Common myeloid progenitor, CD34-positive (primary cell): ENCODE measurements around the gene ATP8A2.

ENCODE experiments used
- CTCF ChIA-PET: fragments of 350-600 bp; sonication (Branson Sonifier 250); formaldehyde crosslinking; loops from one replicate; lab custom pipeline; 2021; ENCODE audit warnings: antibody characterized with exemption; lab: Charles Lee
- POLR2A ChIA-PET: fragments of 350-600 bp; sonication (Branson Sonifier 250); formaldehyde crosslinking; loops from one replicate; lab custom pipeline; 2021; ENCODE audit warnings: antibody characterized with exemption; lab: Charles Lee
- DNase-seq, 3 donors: peaks; one replicate each; pipeline versions ENCODE4 v3.0.0 to v3.0.0-alpha.2; 2013
- H3K27ac ChIP-seq, 2 experiments: 1 replicate in 1 of 2; 2 replicates in 1 of 2; pipeline ENCODE4 v1.7.0; 2013; ENCODE audit warnings: inconsistent platforms in 2 of 2, low read length in 2 of 2, mild to moderate bottlenecking in 2 of 2, low read depth in 1 of 2, moderate library complexity in 1 of 2; ENCODE audit not compliant: severe bottlenecking in 2 of 2, insufficient read depth in 1 of 2, poor library complexity in 1 of 2
- H3K27me3 ChIP-seq, 5 experiments: replicated peaks in 2 of 5; 1 replicate in 3 of 5; 2 replicates in 2 of 5; pipeline versions ENCODE4 v1.6.1 to v1.7.0; 2013; ENCODE audit warnings: low read length in 4 of 5, mild to moderate bottlenecking in 2 of 5, moderate library complexity in 2 of 5, inconsistent platforms in 1 of 5; ENCODE audit not compliant: insufficient read depth in 5 of 5, control insufficient read depth in 4 of 5
- H3K36me3 ChIP-seq, 4 experiments: 1 replicate in 2 of 4; 2 replicates in 2 of 4; pipeline versions ENCODE4 v1.6.1 to v1.7.0; 2013; ENCODE audit warnings: low read length in 3 of 4, control low read depth in 1 of 4, mild to moderate bottlenecking in 1 of 4; ENCODE audit not compliant: control insufficient read depth in 4 of 4, insufficient read depth in 4 of 4
- H3K4me1 ChIP-seq, 4 experiments: 1 replicate in 3 of 4; 2 replicates in 1 of 4; pipeline versions ENCODE4 v1.6.1 to v1.7.1; 2013; ENCODE audit warnings: low read length in 3 of 4, mild to moderate bottlenecking in 3 of 4, control low read depth in 1 of 4, inconsistent platforms in 1 of 4, moderate library complexity in 1 of 4; ENCODE audit not compliant: control insufficient read depth in 4 of 4, insufficient read depth in 4 of 4; ENCODE audit errors: control extremely low read depth in 1 of 4
- H3K4me3 ChIP-seq, 7 experiments: 1 replicate in 4 of 7; 2 replicates in 3 of 7; pipeline versions ENCODE4 v1.5.1 to v1.7.0; 2013; ENCODE audit warnings: mild to moderate bottlenecking in 7 of 7, low read length in 6 of 7, moderate library complexity in 6 of 7, inconsistent platforms in 2 of 7, low read depth in 2 of 7, control low read depth in 1 of 7; ENCODE audit not compliant: insufficient read depth in 4 of 7, control insufficient read depth in 1 of 7; ENCODE audit errors: extremely low read depth in 1 of 7
- H3K9me3 ChIP-seq, 5 experiments: 1 replicate in 4 of 5; 2 replicates in 1 of 5; pipeline versions ENCODE4 v1.6.1 to v1.7.1; 2013; ENCODE audit warnings: low read length in 4 of 5, mild to moderate bottlenecking in 2 of 5, inconsistent platforms in 1 of 5, low read depth in 1 of 5, moderate library complexity in 1 of 5; ENCODE audit not compliant: control insufficient read depth in 4 of 5, insufficient read depth in 2 of 5; ENCODE audit errors: control extremely low read depth in 1 of 5
- WGBS: methylation state at CpG from one replicate; pipeline ENCODE4 v1.1.5; 2013; ENCODE audit not compliant: insufficient coverage; 5-methylcytosine and 5-hydroxymethylcytosine counted together

The ATP8A2 gene

GRCh38 chr13:25882466-25883357, 510.9 kb downstream of the ATP8A2 start:
- POLR2A ChIA-PET = no interaction called here
- 98% methylated on average over 7 of the region's 8 CpGs for WGBS
- no peaks in the 10 kb centered on the region for H3K4me1 ChIP-seq
- no peak for DNase-seq
- no peaks in the 10 kb centered on the region for H3K9me3 ChIP-seq
- peaks cover 0 to 16% (median 2%) of the 10 kb centered on the region in 5 experiments for H3K27me3 ChIP-seq
- CTCF ChIA-PET = no interaction called here
- H3K27ac ChIP-seq = no peak overlapping the region
- no peaks in the 10 kb centered on the region for H3K36me3 ChIP-seq
- no peak overlapping the region for H3K4me3 ChIP-seq

DNA sequence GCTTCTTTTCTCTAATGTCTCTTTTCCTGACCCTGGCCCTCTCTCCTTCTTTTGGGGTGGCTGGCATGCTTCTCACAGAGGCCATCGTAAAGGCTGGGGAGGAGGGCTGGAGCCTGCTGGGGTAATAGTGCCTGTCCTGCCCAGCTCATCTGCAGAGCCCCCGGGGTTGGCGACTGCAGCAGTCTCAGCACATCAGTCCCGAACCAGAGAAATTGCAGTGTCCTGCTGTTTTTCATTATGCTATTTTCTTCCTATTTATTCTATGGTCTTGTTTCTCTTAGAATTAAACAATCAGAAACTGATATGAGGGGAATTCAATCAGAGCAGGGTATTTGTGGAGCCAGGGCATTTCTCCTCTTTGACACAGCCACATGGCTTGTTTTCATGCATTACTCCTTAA, 513.6 kb downstream of the ATP8A2 start:
- CTCF ChIA-PET = no interaction called here

GRCh38 chr13:25886438-25887214, 514.9 kb downstream of the ATP8A2 start:
- 94% methylated on average over 14 of the region's 14 CpGs for WGBS
- no peaks in the 10 kb centered on the region for H3K9me3 ChIP-seq
- no peaks in the 10 kb centered on the region for H3K36me3 ChIP-seq
- ChIA-PET POLR2A (no interaction called here), CTCF (no interaction called here)
- H3K4me3 ChIP-seq = no peak overlapping the region
- DNase-seq = no peak
- peaks cover 0 to 14% (median 4%) of the 10 kb centered on the region in 5 experiments for H3K27me3 ChIP-seq
- no peaks in the 10 kb centered on the region for H3K4me1 ChIP-seq
- no peak overlapping the region for H3K27ac ChIP-seq

More for the DNA sequence above, 513.6 kb downstream of the ATP8A2 start:
- H3K4me3 ChIP-seq = no peak overlapping the region
- POLR2A ChIA-PET = no interaction called here
- DNase-seq = no peak
- H3K36me3 ChIP-seq = no peaks in the 10 kb centered on the region
- no peak overlapping the region for H3K27ac ChIP-seq
- H3K27me3 ChIP-seq = peaks cover 0 to 15% (median 4%) of the 10 kb centered on the region in 5 experiments
- no peaks in the 10 kb centered on the region for H3K9me3 ChIP-seq
- no CpG with 5 or more reads among the region's 4 CpGs for WGBS
- no peaks in the 10 kb centered on the region for H3K4me1 ChIP-seq

- ChIA-PET POLR2A (interaction anchor here (0.6 kb wide), 1 partner anchor 29 kb away, joined by 3 read pairs; no protein-coding TSS in a partner anchor), CTCF (no interaction called here)
- no peak overlapping the region for H3K27ac ChIP-seq
- peaks cover 0 to 7% (median 3%) of the 10 kb centered on the region in 5 experiments for H3K27me3 ChIP-seq
- H3K9me3 ChIP-seq = no peaks in the 10 kb centered on the region
- no peaks in the 10 kb centered on the region for H3K36me3 ChIP-seq
- peak; percentile 1 to 5 (median 4) for DNase-seq
- WGBS = 100% methylated on average over 4 of the region's 8 CpGs
- no peak overlapping the region for H3K4me3 ChIP-seq
- H3K4me1 ChIP-seq = no peaks in the 10 kb centered on the region
These were observed 516.3 kb downstream of the ATP8A2 start for GRCh38 chr13:25887962-25888655.

DNA sequence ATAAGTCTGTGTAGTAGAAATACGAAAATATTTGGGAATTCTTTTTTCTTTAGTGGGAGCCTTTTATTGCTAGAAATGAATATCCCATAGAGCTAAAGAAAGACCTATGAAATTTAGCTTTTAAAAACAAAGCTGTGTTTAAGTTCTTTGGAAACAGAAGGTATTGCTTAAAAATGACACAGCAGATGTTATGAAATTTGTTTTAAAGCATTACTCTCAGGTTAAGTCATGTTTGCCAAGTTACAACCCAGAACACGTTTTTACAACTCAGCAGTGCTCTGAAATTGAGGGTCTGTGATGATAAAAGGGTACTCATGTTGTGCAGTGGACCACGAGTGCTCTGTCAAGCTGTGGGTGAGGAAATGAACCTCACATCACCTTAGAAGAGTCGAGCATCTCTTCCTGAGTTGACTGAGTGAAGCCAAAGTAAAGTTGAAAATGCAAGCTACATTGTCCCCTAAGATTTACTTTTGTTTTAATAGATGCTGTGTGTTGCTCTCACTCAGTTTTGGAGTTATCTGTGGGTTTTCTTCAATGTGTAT, 519.0 kb downstream of the ATP8A2 start:
- CTCF ChIA-PET = no interaction called here

GRCh38 chr13:25898991-25899390, 527.2 kb downstream of the ATP8A2 start:
- no peaks in the 10 kb centered on the region for H3K36me3 ChIP-seq
- peaks cover 0 to 6% (median 0%) of the 10 kb centered on the region in 5 experiments for H3K27me3 ChIP-seq
- H3K4me3 ChIP-seq = no peak overlapping the region
- no peak for DNase-seq
- no peak overlapping the region for H3K27ac ChIP-seq
- POLR2A ChIA-PET = no interaction called here
- H3K9me3 ChIP-seq = peaks cover 0 to 8% (median 0%) of the 10 kb centered on the region in 5 experiments
- no peaks in the 10 kb centered on the region for H3K4me1 ChIP-seq
- 96% methylated on average over 7 of the region's 7 CpGs for whole genome bisulfite sequencing
- CTCF ChIA-PET = no interaction called here

More for the DNA sequence above, 519.0 kb downstream of the ATP8A2 start:
- POLR2A ChIA-PET = no interaction called here
- H3K4me3 ChIP-seq = no peak overlapping the region
- no peaks in the 10 kb centered on the region for H3K4me1 ChIP-seq
- H3K27ac ChIP-seq = no peak overlapping the region
- DNase-seq = no peak
- 64% methylated on average over 3 of the region's 4 CpGs for WGBS
- H3K27me3 ChIP-seq = peaks cover 0 to 4% (median 0%) of the 10 kb centered on the region in 5 experiments
- no peaks in the 10 kb centered on the region for H3K9me3 ChIP-seq
- no peaks in the 10 kb centered on the region for H3K36me3 ChIP-seq
